Measurements from ENCODE around the gene PRAMEF10.
"Not testable (repeated sequence)": the region's sequence is repeated elsewhere in the genome, so short reads cannot be mapped to it uniquely, and the experiment has no call there.

PRAMEF10 gene, protein sequence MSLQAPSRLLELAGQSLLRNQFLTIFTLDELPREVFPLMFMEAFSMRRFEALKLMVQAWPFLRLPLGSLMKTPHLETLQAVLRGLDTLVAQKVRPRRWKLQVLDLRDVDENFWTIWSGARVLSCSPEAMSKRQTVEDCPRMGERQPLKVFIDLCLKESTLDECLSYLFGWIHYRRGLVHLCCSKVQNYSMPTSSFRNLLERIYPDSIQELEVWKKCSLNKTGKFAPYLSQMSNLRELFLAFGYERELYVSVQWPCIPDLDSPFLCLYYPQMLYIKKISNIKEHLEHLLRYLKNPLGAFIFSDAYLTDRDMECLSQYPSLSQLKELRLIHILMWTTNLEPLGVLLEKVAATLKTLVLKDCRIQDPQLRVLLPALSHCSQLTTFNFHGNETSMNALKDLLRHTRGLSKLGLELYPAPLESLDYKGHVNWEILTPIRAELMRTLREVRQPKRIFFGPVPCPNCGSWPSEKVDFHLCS
- total RNA-seq = 0 reads per million in 3 experiments

DNA sequence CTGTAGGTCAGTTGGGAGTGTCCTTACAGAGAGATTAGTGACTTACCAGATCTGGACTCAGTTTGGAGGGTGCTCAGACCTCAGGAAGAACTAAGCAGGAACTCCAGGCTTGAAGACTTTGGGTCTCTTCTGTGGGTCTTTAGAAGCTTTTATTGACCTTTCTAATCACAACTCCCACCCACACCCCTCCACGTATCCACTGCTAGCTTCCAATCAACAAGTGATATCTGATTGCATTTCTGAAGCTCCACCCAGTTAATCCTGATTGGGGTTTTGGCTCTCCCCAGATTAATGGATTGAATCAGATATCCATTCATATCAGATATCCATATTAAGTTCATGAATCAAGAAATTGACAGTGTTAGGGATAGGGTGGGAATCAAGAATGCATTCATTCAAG lies at the start of gene PRAMEF10:
TSS of gene PRAMEF10 (minus strand) at position 101 of the 400 bp plus-strand sequence. CDS start 2,423 bp downstream, outside the sequence.
- DNase-seq = not testable (repeated sequence)

- DNase-seq = not testable (repeated sequence)
Measured at GRCh38 chr1:12947480-12947879, 49.4 kb upstream of the PRAMEF10 start, which contains the start of gene PRAMEF6. PRAMEF6 (minus strand) TSS chr1:12947580; CDS start chr1:12942518, 5,062 bp downstream.

DNA sequence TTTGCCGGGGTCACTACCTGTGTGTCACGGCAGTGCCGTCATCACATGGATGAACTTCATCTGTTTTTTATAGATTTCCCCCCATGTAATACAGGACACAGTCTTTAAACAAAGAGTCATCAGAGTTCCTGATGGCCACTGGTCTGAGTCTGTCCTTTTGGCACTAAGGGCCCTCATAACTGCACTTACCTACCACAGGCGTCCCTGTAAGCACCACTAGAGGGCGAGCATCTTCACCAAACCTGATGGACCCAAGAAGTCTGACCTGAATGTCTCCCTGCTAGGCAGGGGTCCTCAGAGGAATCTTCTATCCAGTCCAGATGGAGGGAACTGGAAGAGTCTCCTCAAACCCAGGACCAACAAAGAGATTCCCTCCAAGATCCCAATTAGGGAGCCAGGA lies 26.3 kb upstream of the PRAMEF10 start:
- not testable (repeated sequence) for DNase-seq

- DNase-seq = not testable (repeated sequence)
Measured at GRCh38 chr1:12921749-12922148, 23.7 kb upstream of the PRAMEF10 start.

- not testable (repeated sequence) for DNase-seq
Measured at GRCh38 chr1:12916310-12916709, 18.2 kb upstream of the PRAMEF10 start, which contains the start of gene PRAMEF7. PRAMEF7 (plus strand) TSS chr1:12916610; CDS start chr1:12917693, 1,083 bp downstream.

- not testable (repeated sequence) for DNase-seq
Measured at GRCh38 chr1:12903793-12904572, 5.9 kb upstream of the PRAMEF10 start.

DNA sequence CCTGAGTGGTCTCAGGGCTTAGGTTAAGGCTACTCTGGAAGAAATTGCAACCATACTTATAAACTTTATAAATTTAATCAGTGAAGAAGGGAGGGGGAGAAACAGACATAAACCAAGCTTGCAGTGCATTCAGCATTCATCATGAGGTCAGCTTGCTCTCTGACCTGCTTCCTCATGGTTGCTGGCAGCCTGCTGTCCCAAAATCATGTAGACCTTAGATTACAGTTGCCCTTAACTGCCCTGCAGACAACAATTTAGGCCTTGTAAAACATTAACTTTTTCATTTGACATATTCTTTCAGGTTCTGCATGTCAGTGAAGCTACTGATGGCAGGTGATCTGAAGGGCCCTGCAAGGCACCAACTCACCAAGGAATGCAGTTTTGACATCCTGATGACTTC lies 1.1 kb upstream of the PRAMEF10 start:
- DNase-seq = not testable (repeated sequence)

GRCh38 chr1:12886101-12886500 lies 12.0 kb downstream of the PRAMEF10 start, which contains the start of gene PRAMEF4:
PRAMEF4 (minus strand) TSS chr1:12886201; CDS start chr1:12883394, 2,807 bp downstream.
- not testable (repeated sequence) for DNase-seq

DNA sequence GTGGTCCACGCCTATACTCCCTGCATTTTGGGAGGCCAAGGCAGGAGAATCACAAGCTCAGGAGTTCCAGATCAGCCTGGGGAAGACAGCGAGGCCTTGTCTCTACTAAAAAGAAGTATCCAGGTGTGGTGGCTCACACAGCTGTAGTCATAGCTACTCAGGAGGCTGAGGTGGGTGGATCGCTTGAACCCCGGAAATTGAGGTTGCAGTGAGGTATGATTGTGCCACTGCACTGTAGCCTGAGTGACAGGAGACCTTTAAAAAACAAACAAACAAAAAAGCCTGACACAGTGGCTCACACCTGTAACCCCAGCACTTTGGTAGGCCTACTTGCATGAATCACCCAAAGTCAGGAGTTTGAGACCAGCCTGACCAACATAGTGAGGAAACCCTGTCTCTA lies 19.6 kb downstream of the PRAMEF10 start:
- not testable (repeated sequence) for DNase-seq

DNA sequence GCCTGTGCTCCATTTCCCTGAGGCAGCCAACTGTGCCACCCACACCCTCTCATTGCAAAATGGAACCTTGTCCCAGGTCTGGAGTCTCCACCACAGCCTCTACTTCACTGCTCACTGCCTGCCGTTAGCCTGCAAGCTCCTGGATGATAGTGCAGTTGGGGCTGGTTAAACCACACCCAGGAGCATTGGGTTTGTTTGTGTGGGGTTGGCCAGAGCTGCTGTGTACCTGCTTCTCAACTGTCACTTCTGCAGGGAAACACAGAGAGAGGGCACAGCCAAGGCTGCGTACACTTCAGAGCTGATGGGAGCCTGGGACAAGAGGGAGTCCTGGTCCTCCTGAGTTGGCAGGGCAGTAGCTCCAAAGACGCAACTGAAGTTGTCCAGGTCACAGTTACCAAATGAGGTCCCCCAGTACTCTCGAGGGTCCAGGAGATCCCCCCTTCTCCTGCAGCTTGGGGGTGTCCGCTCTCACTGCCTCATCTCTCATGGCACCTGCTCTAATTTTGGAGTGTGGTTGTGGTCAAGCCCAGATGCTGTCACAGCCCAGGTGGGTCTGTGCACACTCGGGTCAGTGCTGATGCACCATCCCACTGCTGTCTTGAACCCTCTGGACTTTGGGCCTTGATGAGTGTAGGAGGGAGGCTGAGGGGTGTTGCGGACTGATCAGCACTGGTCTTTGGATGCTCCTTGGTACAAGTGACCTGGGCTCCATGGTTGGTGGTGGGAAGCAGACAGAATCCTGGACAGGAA lies 34.8 kb downstream of the PRAMEF10 start:
- not testable (repeated sequence) for DNase-seq

DNA sequence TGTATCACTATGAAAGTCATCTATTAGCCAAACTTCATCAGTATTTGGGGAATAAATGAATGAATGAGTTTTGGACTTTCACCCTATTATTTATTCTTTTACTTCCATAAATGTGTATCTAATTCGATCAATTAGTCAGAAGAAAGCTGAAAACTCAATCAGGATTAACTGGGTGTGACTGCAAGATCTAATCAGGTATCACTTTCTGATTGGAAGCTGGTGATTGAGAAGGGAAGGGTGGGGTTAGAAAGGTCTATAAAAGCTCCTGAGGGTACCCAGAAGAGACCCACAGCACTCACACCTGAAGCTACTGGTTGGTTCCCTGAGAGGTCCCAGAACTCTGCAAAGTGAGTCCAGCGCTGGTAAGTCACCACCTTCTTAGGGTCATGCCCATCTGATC lies 41.3 kb downstream of the PRAMEF10 start, which contains the start of gene PRAMEF2:
TSS of gene PRAMEF2 (plus strand) at position 301 of the 400 bp plus-strand sequence. CDS start 1,924 bp downstream, outside the sequence.
- not testable (repeated sequence) for DNase-seq

DNA sequence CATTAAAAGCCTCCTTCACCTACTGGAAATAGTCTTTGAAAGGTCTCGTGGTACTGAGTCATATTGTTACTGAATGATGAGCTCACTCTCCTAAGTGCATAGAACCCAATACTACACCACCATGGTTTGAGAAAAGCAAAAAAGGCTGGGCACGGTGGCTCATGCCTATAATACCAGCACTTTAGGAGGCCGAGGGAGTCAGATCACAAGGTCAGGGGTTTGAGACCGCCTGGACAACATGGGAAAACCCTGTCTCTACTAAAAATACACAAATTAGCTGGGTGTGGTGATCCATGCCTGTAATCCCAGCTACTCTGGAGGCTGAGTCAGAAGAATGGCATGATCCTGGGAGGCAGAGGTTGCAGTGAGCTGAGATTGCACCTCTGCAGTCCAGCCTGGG lies 46.3 kb downstream of the PRAMEF10 start:
- no peak for DNase-seq

- not testable (repeated sequence) for DNase-seq
Measured at GRCh38 chr1:12848620-12849019, 49.5 kb downstream of the PRAMEF10 start, which contains the start of gene HNRNPCL1. HNRNPCL1 (minus strand) TSS chr1:12848720; CDS start chr1:12848289, 431 bp downstream.

Measured in central memory CD4-positive, alpha-beta T cell (primary cell).